Astrocyte of the spinal cord (primary cell): ENCODE data around the gene NKD2.

Experiments
- DNase-seq: peaks from one replicate; pipeline ENCODE4 v3.0.0; 2011; ENCODE audit warnings: low read depth, low spot score
- H3K4me3 ChIP-seq: 2 replicates; pipeline ENCODE4 v1.5.1; 2011; ENCODE audit warnings: low read depth, mild to moderate bottlenecking, low read length, moderate library complexity
- CTCF ChIP-seq: IDR thresholded peaks from 2 replicates; pipeline ENCODE4 v1.5.1; 2012; ENCODE audit warnings: low read depth, mild to moderate bottlenecking, low read length, inconsistent platforms
- in situ Hi-C: cut with HindIII; loops from 2 replicates; pipeline ENCODE4 v1.10.0; 2017; ENCODE audit warnings: low sequenced_read_pairs

Gene NKD2

GRCh38 chr5:1065143-1065750 lies 56.6 kb downstream of the NKD2 start:
- DNase-seq = no peak
- no peak overlapping the region for H3K4me3 ChIP-seq
- in situ Hi-C loops = no loop called here
- no peak for TF ChIP-seq CTCF

- DNase-seq = no peak
- TF ChIP-seq CTCF = no peak
- H3K4me3 ChIP-seq = no peak overlapping the region
- in situ Hi-C loops = no loop called here
Observed at GRCh38 chr5:1065891-1066650, 57.5 kb downstream of the NKD2 start.

- TF ChIP-seq CTCF = no peak
- in situ Hi-C loops = no loop called here
Observed at GRCh38 chr5:1066676-1067075, 58.1 kb downstream of the NKD2 start.

GRCh38 chr5:1067141-1068121 lies 58.8 kb downstream of the NKD2 start:
- DNase-seq = no peak
- in situ Hi-C loops = no loop called here
- no peak overlapping the region for H3K4me3 ChIP-seq
- TF ChIP-seq CTCF = no peak

More at GRCh38 chr5:1066676-1067075, 58.1 kb downstream of the NKD2 start:
- DNase-seq = no peak
- no peak overlapping the region for H3K4me3 ChIP-seq

- no peak for TF ChIP-seq CTCF
- in situ Hi-C loops = no loop called here
- DNase-seq = no peak
- no peak overlapping the region for H3K4me3 ChIP-seq
Observed at GRCh38 chr5:1068204-1068894, 59.7 kb downstream of the NKD2 start.
